Breast epithelium (tissue), 4 donors: Measurements from ENCODE around the gene TXNRD2. TPM values are rescaled to one million over a fixed set of nuclear protein-coding genes. Genes with fewer than 3 reads are reported as not detected.
A peak's percentile ranks its signal among the peaks of the same experiment; 100 is the strongest.

Experiments
- DNase-seq, 2 donors: peaks; one replicate each; pipeline ENCODE4 v3.0.0-alpha.2; 2019; ENCODE audit warnings: low spot score in 2 of 2
- H3K27ac ChIP-seq, 2 donors: fragments of 200-600 bp; sonication (generic) in 1 of 2; one replicate each; pipeline ENCODE4 v1.5.1; 2016 to 2019; ENCODE audit warnings: mild to moderate bottlenecking in 1 of 2
- H3K27me3 ChIP-seq, 2 donors: fragments of 200-600 bp; sonication (generic) in 1 of 2; one replicate each; pipeline versions ENCODE4 v1.5.1 to v1.6.0; 2017 to 2019; ENCODE audit warnings: control low read depth in 1 of 2, mild to moderate bottlenecking in 1 of 2
- H3K36me3 ChIP-seq: fragments of 200-600 bp; one replicate; pipeline ENCODE4 v1.5.1; 2019
- H3K4me1 ChIP-seq, 2 donors: fragments of 200-600 bp; sonication (generic); one replicate each; pipeline ENCODE4 v1.5.1; 2016 to 2019; ENCODE audit warnings: control low read depth in 1 of 2
- H3K4me3 ChIP-seq, 3 donors: fragments of 200-600 bp; sonication (generic); 1 replicate in 2 of 3; 2 replicates in 1 of 3; pipeline ENCODE4 v1.5.1; 2016 to 2019; ENCODE audit warnings: mild to moderate bottlenecking in 3 of 3, moderate library complexity in 2 of 3
- H3K9me3 ChIP-seq, 2 donors: fragments of 200-600 bp; sonication (generic) in 1 of 2; one replicate each; pipeline ENCODE4 v1.5.1; 2016 to 2019; ENCODE audit warnings: control low read depth in 1 of 2
- CTCF ChIP-seq, 3 donors: fragments of 450-650 bp; IDR thresholded peaks; one replicate each; pipeline ENCODE4 v1.5.1; 2016 to 2017; ENCODE audit warnings: antibody characterized with exemption in 3 of 3, mild to moderate bottlenecking in 3 of 3, moderate library complexity in 3 of 3
- POLR2A ChIP-seq: fragments of 450-650 bp; IDR thresholded peaks from one replicate; pipeline ENCODE4 v1.6.1; 2016; ENCODE audit warnings: antibody characterized with exemption, mild to moderate bottlenecking, moderate library complexity
- POLR2AphosphoS5 ChIP-seq, 3 donors: sonication (generic); formaldehyde crosslinking; IDR thresholded peaks; one replicate each; pipeline ENCODE4 v1.6.1; 2017; ENCODE audit warnings: antibody characterized with exemption in 3 of 3
- intact Hi-C: fragments of 100-400 bp; cut with DNase I; formaldehyde crosslinking; loops from one replicate; pipeline ENCODE4 v1.15.1; 2023; ENCODE audit warnings: low total_unique reads
- total RNA-seq, 3 donors: library from RNA; depleted of rRNA; stranded (reverse); fragments of >200 nt; gene quantifications; one replicate each; pipeline ENCODE4 v1.1.0, GENCODE V29; 2016

Gene TXNRD2
- 10 to 100 TPM; 13.8 to 22.8 (median 20.6) TPM for total RNA-seq

GRCh38 chr22:19941365-19942082 lies at the start of gene TXNRD2, which contains the start of gene COMT:
Gene TXNRD2, minus strand, starts transcription at chr22:19941818. Its CDS starts 15 bp downstream, at chr22:19941803.
Gene COMT, plus strand, starts transcription at chr22:19941772. Its CDS starts 20,755 bp downstream, at chr22:19962527.
- Histone ChIP-seq H3K9me3 (no peaks in the 10 kb centered on the region), H3K27me3 (no peaks in the 10 kb centered on the region), H3K27ac (peak within 1 kb of the TSS; percentile 94 to 98), H3K4me3 (peak within 1 kb of the TSS; percentile 86 to 93 (median 88)), H3K36me3 (no peaks in the 10 kb centered on the region), H3K4me1 (peaks cover 0 to 11% of the 10 kb centered on the region in 2 donors)
- TF ChIP-seq POLR2A = peak; percentile 32
- peak; percentile 47 to 75 (median 67) for TF ChIP-seq POLR2AphosphoS5 (IDR thresholded peaks at IDR 0.05)
- TF ChIP-seq CTCF (IDR thresholded peaks at IDR 0.05) = no peak
- intact Hi-C loops = no loop called here
- peak; percentile 52 to 71 for DNase-seq

- TF ChIP-seq POLR2AphosphoS5 (IDR thresholded peaks at IDR 0.05) (no peak), POLR2A (no peak), CTCF (IDR thresholded peaks at IDR 0.05) (no peak)
- DNase-seq = no peak
- no peaks in the 10 kb centered on the region for H3K4me1 ChIP-seq
- H3K27ac ChIP-seq = peak overlapping the region in 1 of 2 donors; percentile 69
- no peaks in the 10 kb centered on the region for H3K36me3 ChIP-seq
- intact Hi-C loops = no loop called here
- H3K9me3 ChIP-seq = no peaks in the 10 kb centered on the region
- no peak overlapping the region for H3K4me3 ChIP-seq
- H3K27me3 ChIP-seq = no peaks in the 10 kb centered on the region
Measured at GRCh38 chr22:19991395-19991644, 49.7 kb upstream of the TXNRD2 start.

GRCh38 chr22:19990609-19991394 lies 49.2 kb upstream of the TXNRD2 start:
- peak overlapping the region in 1 of 2 donors; percentile 69 for H3K27ac ChIP-seq
- no peak for DNase-seq
- H3K9me3 ChIP-seq = no peaks in the 10 kb centered on the region
- H3K4me3 ChIP-seq = no peak overlapping the region
- peaks cover 4% of the 10 kb centered on the region in 2 donors for H3K4me1 ChIP-seq
- no peaks in the 10 kb centered on the region for H3K27me3 ChIP-seq
- intact Hi-C loops = no loop called here
- no peaks in the 10 kb centered on the region for H3K36me3 ChIP-seq
- TF ChIP-seq POLR2A (no peak), CTCF (IDR thresholded peaks at IDR 0.05) (no peak), POLR2AphosphoS5 (IDR thresholded peaks at IDR 0.05) (no peak)

- H3K9me3 ChIP-seq = no peaks in the 10 kb centered on the region
- peak overlapping the region in 1 of 2 donors; percentile 69 for H3K27ac ChIP-seq
- H3K4me1 ChIP-seq = peaks cover 5 to 7% of the 10 kb centered on the region in 2 donors
- no peak for DNase-seq
- H3K27me3 ChIP-seq = no peaks in the 10 kb centered on the region
- no peak overlapping the region for H3K4me3 ChIP-seq
- no peak for TF ChIP-seq CTCF (IDR thresholded peaks at IDR 0.05)
- TF ChIP-seq POLR2A = no peak
- no peak for TF ChIP-seq POLR2AphosphoS5 (IDR thresholded peaks at IDR 0.05)
- H3K36me3 ChIP-seq = no peaks in the 10 kb centered on the region
- intact Hi-C loops = no loop called here
Measured at GRCh38 chr22:19990188-19990587, 48.6 kb upstream of the TXNRD2 start.

- no peaks in the 10 kb centered on the region for H3K36me3 ChIP-seq
- H3K4me1 ChIP-seq = peaks cover 7 to 8% of the 10 kb centered on the region in 2 donors
- TF ChIP-seq POLR2A = no peak
- TF ChIP-seq POLR2AphosphoS5 (IDR thresholded peaks at IDR 0.05) = no peak
- no peak for TF ChIP-seq CTCF (IDR thresholded peaks at IDR 0.05)
- no peaks in the 10 kb centered on the region for H3K27me3 ChIP-seq
- DNase-seq = no peak
- intact Hi-C loops = no loop called here
- H3K9me3 ChIP-seq = no peaks in the 10 kb centered on the region
- H3K27ac ChIP-seq = peak overlapping the region in 1 of 2 donors; percentile 48
- H3K4me3 ChIP-seq = no peak overlapping the region
Measured at GRCh38 chr22:19989725-19990067, 48.1 kb upstream of the TXNRD2 start.
